K562 (cell line): ENCODE results near the gene GALNT17. TPM values are rescaled to one million over a fixed set of nuclear protein-coding genes. Genes with fewer than 3 reads are reported as not detected.
"Not testable (repeated sequence)": the region's sequence is repeated elsewhere in the genome, so short reads cannot be mapped to it uniquely, and the experiment has no call there.

Source experiments
- BCL6 ChIP-seq: fragments of 250-450 bp; sonication (Bioruptor Pico); IDR thresholded peaks from 2 replicates; pipeline ENCODE4 v1.4.0; 2020
- DMBX1 ChIP-seq: fragments of 250-450 bp; sonication (Bioruptor Pico); IDR thresholded peaks from 2 replicates; pipeline ENCODE4 v1.8.0; 2022; ENCODE audit warnings: inconsistent platforms, mild to moderate bottlenecking, moderate library complexity, borderline replicate concordance
- ESRRA ChIP-seq: fragments of 450-650 bp; IDR thresholded peaks from 2 replicates; pipeline ENCODE4 v1.6.1; 2014; ENCODE audit warnings: low read depth, mild to moderate bottlenecking, moderate library complexity, borderline replicate concordance
- ILK ChIP-seq: fragments of 450-650 bp; IDR thresholded peaks from 2 replicates; pipeline ENCODE4 v1.6.1; 2016; ENCODE audit warnings: missing genetic modification characterization, low read depth, mild to moderate bottlenecking, missing compliant biosample characterization, moderate library complexity, borderline replicate concordance
- KLF1 ChIP-seq: fragments of 450-650 bp; IDR thresholded peaks from 2 replicates; pipeline ENCODE4 v1.6.1; 2016; ENCODE audit warnings: missing genetic modification characterization, missing compliant biosample characterization
- KLF6 ChIP-seq: fragments of 250-450 bp; sonication (Bioruptor Pico); IDR thresholded peaks from 2 replicates; pipeline ENCODE4 v1.4.0; 2020; ENCODE audit warnings: mild to moderate bottlenecking, moderate library complexity, borderline replicate concordance
- MECOM ChIP-seq: fragments of 250-450 bp; sonication (Bioruptor Pico); IDR thresholded peaks from 2 replicates; pipeline ENCODE4 v1.8.0; 2022; ENCODE audit warnings: inconsistent platforms
- MEF2D ChIP-seq: conservative IDR thresholded peaks from 2 replicates; pipeline ENCODE4 v1.6.1; 2016; ENCODE audit warnings: low read depth, missing genetic modification characterization, missing compliant biosample characterization
- NFXL1 ChIP-seq: fragments of 450-650 bp; formaldehyde crosslinking; IDR thresholded peaks from 2 replicates; pipeline ENCODE4 v1.4.0; 2021; ENCODE audit warnings: mild to moderate bottlenecking
- NR2C1 ChIP-seq, 2 experiments: fragments of 450-650 bp; IDR thresholded peaks; 2 replicates each; pipeline ENCODE4 v1.6.1; 2017; ENCODE audit warnings: mild to moderate bottlenecking in 2 of 2, antibody characterized with exemption in 1 of 2, inconsistent platforms in 1 of 2, missing compliant biosample characterization in 1 of 2, missing genetic modification characterization in 1 of 2
- NR4A1 ChIP-seq, 2 experiments: fragments of 250-450 bp in 1 of 2; fragments of 450-650 bp in 1 of 2; sonication (Bioruptor Pico) in 1 of 2; IDR thresholded peaks; 2 replicates each; pipeline versions ENCODE4 v1.4.0 to v1.6.1; 2016 to 2020; ENCODE audit warnings: mild to moderate bottlenecking in 2 of 2, missing compliant biosample characterization in 1 of 2, missing genetic modification characterization in 1 of 2, moderate library complexity in 1 of 2
- ZBTB17 ChIP-seq: fragments of 450-650 bp; formaldehyde crosslinking; IDR thresholded peaks from 2 replicates; pipeline ENCODE4 v1.4.0; 2020; ENCODE audit warnings: mild to moderate bottlenecking
- ZKSCAN8 ChIP-seq: fragments of 200-800 bp; sonication (Bioruptor generic); IDR thresholded peaks from 2 replicates; pipeline ENCODE4 v1.6.1; 2016; ENCODE audit warnings: missing genetic modification characterization, missing compliant biosample characterization
- ZNF134 ChIP-seq: fragments of 250-450 bp; sonication (Bioruptor Pico); conservative IDR thresholded peaks from 2 replicates; pipeline ENCODE4 v1.4.0; 2020
- ZNF175 ChIP-seq: fragments of 200-800 bp; sonication (Bioruptor generic); IDR thresholded peaks from 2 replicates; pipeline ENCODE4 v1.6.1; 2016; ENCODE audit warnings: low read depth, mild to moderate bottlenecking, missing genetic modification characterization, missing compliant biosample characterization
- ZNF197 ChIP-seq: fragments of 200-800 bp; sonication (Bioruptor generic); IDR thresholded peaks from 2 replicates; pipeline ENCODE4 v1.6.1; 2016; ENCODE audit warnings: low read depth, missing genetic modification characterization, missing compliant biosample characterization
- ZNF584 ChIP-seq: fragments of 200-800 bp; sonication (Bioruptor generic); IDR thresholded peaks from 2 replicates; pipeline ENCODE4 v1.6.1; 2016; ENCODE audit warnings: low read depth, mild to moderate bottlenecking, missing genetic modification characterization, missing compliant biosample characterization
- ZNF589 ChIP-seq: fragments of 200-800 bp; sonication (Bioruptor generic); IDR thresholded peaks from 2 replicates; pipeline ENCODE4 v1.6.1; 2016; ENCODE audit warnings: low read depth, missing genetic modification characterization, missing compliant biosample characterization
- polyA plus RNA-seq, 8 experiments: library from polyadenylated mRNA; depleted of rRNA in 4 of 8; stranded (reverse) in 5 of 8; unstranded in 3 of 8; fragments of >200 nt; fragmentation: Nextera tagmentation in 2 of 8; fragmentation: Illumina TruSeq in 1 of 8; extraction: Ambion mirVana in 2 of 8; extraction: Trizol in 1 of 8; gene quantifications; 2 replicates each; pipeline versions ENCODE4 v1.2.1 to v1.2.3, GENCODE V29; 2011 to 2014; ENCODE audit warnings: inconsistent platforms in 1 of 8, missing spikeins in 1 of 8
- total RNA-seq, 7 experiments: library from RNA; depleted of rRNA in 6 of 7; stranded (reverse); fragments of >200 nt in 6 of 7; fragmentation: Illumina TruSeq in 2 of 7; extraction: Trizol in 2 of 7; gene quantifications; 2 replicates each; pipeline versions ENCODE4 v1.2.1 to v1.2.3, GENCODE V29; 2011 to 2021; ENCODE audit warnings: low replicate concordance in 1 of 7
- TF ChIP-seq, protein P1 (sequence below): fragments of 200-800 bp; sonication (Bioruptor generic); IDR thresholded peaks from 2 replicates; pipeline ENCODE4 v1.6.1; 2017; ENCODE audit warnings: missing genetic modification characterization, missing compliant biosample characterization
- TF ChIP-seq, protein P2 (sequence below), 3 experiments: fragments of 200-800 bp in 1 of 3; sonication (Bioruptor generic) in 1 of 3; sonication (generic) in 1 of 3; formaldehyde crosslinking in 1 of 3; IDR thresholded peaks; 2 replicates each; pipeline versions ENCODE4 v1.6.1 to v1.8.0; 2016 to 2022; ENCODE audit warnings: mild to moderate bottlenecking in 2 of 3, missing compliant biosample characterization in 2 of 3, missing genetic modification characterization in 2 of 3, missing genetic modification reagents in 1 of 3
- TF ChIP-seq, protein P3 (sequence below): fragments of 450-650 bp; formaldehyde crosslinking; conservative IDR thresholded peaks from 2 replicates; pipeline ENCODE4 v1.4.0; 2022; ENCODE audit warnings: mild to moderate bottlenecking, missing genetic modification characterization
- TF ChIP-seq, protein P4 (sequence below): fragments of 450-650 bp; conservative IDR thresholded peaks from 2 replicates; pipeline ENCODE4 v1.6.1; 2016; ENCODE audit warnings: missing genetic modification characterization, low read depth, mild to moderate bottlenecking, missing compliant biosample characterization, moderate library complexity

GALNT17 gene
- total and polyA plus RNA-seq, 9 of the 15 experiments (the other 6 are each of a cell fraction or from before 2014, with no cell fraction given), result not detected

GRCh38 chr7:71635849-71636248 lies 503.9 kb downstream of the GALNT17 start (continued):
- TF ChIP-seq, protein P1, sequence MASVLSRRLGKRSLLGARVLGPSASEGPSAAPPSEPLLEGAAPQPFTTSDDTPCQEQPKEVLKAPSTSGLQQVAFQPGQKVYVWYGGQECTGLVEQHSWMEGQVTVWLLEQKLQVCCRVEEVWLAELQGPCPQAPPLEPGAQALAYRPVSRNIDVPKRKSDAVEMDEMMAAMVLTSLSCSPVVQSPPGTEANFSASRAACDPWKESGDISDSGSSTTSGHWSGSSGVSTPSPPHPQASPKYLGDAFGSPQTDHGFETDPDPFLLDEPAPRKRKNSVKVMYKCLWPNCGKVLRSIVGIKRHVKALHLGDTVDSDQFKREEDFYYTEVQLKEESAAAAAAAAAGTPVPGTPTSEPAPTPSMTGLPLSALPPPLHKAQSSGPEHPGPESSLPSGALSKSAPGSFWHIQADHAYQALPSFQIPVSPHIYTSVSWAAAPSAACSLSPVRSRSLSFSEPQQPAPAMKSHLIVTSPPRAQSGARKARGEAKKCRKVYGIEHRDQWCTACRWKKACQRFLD (CRISPR knock-in tag), result peak; percentile 72
- TF ChIP-seq ESRRA (peak; percentile 46; the same call in 1 of the 2 replicates), DMBX1 (peak; percentile 51; the same call in 1 of the 2 replicates), MEF2D (tag) (peak; percentile 68; the same call in 1 of the 2 replicates), ZNF589 (CRISPR knock-in tag) (peak; percentile 96), KLF6 (CRISPR knock-in tag) (peak; percentile 65; the same call in 1 of the 2 replicates), KLF1 (tag) (peak; percentile 21; the same call in 1 of the 2 replicates), ZNF584 (peak; percentile 94), NFXL1 (CRISPR knock-in tag) (peak; percentile 58; the same call in 1 of the 2 replicates), ZNF197 (CRISPR knock-in tag) (peak; percentile 65; the same call in 1 of the 2 replicates), NR2C1 (tag; IDR thresholded peaks at IDR 0.05) (0 out of 2 replicates have a peak, but pooled peaks have one; percentile 14), BCL6 (CRISPR knock-in tag) (0 out of 2 replicates have a peak, but pooled peaks have one; percentile 56), ZNF175 (peak; percentile 94), ZKSCAN8 (CRISPR knock-in tag) (peak; percentile 52; the same call in 1 of the 2 replicates), ILK (peak; percentile 59; the same call in 1 of the 2 replicates), NR4A1 (tag; IDR thresholded peaks at IDR 0.05) (peak; percentile 87), ZBTB17 (0 out of 2 replicates have a peak, but pooled peaks have one; percentile 32), ZNF134 (0 out of 2 replicates have a peak, but pooled peaks have one; percentile 14), MECOM (CRISPR knock-in tag) (peak; percentile 52; the same call in 1 of the 2 replicates)
- TF ChIP-seq, protein P2, sequence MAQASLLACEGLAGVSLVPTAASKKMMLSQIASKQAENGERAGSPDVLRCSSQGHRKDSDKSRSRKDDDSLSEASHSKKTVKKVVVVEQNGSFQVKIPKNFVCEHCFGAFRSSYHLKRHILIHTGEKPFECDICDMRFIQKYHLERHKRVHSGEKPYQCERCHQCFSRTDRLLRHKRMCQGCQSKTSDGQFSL (CRISPR knock-in tag; IDR thresholded peaks at IDR 0.05), result not testable (repeated sequence)
- TF ChIP-seq, protein P2 (tag; IDR thresholded peaks at IDR 0.05), result peak in 1 of 2 experiments; percentile 95; a peak in 2 of 4 replicates
- not testable (repeated sequence) for TF ChIP-seq NR2C1 (IDR thresholded peaks at IDR 0.05); NR4A1 (CRISPR knock-in tag; IDR thresholded peaks at IDR 0.05)
- TF ChIP-seq, protein P3, sequence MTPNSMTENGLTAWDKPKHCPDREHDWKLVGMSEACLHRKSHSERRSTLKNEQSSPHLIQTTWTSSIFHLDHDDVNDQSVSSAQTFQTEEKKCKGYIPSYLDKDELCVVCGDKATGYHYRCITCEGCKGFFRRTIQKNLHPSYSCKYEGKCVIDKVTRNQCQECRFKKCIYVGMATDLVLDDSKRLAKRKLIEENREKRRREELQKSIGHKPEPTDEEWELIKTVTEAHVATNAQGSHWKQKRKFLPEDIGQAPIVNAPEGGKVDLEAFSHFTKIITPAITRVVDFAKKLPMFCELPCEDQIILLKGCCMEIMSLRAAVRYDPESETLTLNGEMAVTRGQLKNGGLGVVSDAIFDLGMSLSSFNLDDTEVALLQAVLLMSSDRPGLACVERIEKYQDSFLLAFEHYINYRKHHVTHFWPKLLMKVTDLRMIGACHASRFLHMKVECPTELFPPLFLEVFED (CRISPR knock-in tag), result peak; percentile 40; the same call in 1 of the 2 replicates
- TF ChIP-seq, protein P4, sequence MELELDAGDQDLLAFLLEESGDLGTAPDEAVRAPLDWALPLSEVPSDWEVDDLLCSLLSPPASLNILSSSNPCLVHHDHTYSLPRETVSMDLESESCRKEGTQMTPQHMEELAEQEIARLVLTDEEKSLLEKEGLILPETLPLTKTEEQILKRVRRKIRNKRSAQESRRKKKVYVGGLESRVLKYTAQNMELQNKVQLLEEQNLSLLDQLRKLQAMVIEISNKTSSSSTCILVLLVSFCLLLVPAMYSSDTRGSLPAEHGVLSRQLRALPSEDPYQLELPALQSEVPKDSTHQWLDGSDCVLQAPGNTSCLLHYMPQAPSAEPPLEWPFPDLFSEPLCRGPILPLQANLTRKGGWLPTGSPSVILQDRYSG (tag), result peak; percentile 52; the same call in 1 of the 2 replicates
